Neural progenitor cell (in vitro differentiated cells): Measurements from ENCODE around the gene ERBB4.

Experiments
- EZH2 ChIP-seq: fragments of 200-600 bp; sonication (generic); IDR thresholded peaks from 2 replicates; pipeline ENCODE4 v1.6.1; 2017; ENCODE audit warnings: antibody characterized with exemption, mild to moderate bottlenecking, moderate library complexity
- EZH2phosphoT487 ChIP-seq: fragments of 200-600 bp; sonication (generic); IDR thresholded peaks from 2 replicates; pipeline ENCODE4 v1.6.1; 2017; ENCODE audit warnings: antibody characterized with exemption
- TF ChIP-seq, protein P1 (sequence below): fragments of 200-600 bp; sonication (generic); IDR thresholded peaks from 2 replicates; pipeline ENCODE4 v1.5.1; 2017; ENCODE audit warnings: antibody characterized with exemption, mild to moderate bottlenecking

DNA sequence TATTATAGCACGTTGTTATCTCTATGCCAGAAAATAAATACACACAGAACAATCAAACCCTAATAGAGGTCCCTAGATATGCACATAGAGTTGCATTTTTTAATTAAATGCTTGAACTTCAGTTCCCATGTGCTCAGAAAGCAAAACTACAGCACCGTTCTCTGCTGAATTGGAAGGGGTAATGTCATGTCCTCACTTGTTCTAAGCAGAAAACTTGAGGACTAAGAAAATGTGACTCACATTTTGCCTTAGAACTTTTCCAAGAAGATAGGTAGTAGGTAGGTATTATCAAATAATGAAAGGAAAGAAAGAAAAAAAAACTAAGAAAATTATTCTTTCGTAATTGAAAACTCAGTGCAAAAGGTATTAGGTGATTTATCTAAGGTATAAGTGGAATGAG is 607.3 kb downstream of the ERBB4 start:
- TF ChIP-seq, protein P1, sequence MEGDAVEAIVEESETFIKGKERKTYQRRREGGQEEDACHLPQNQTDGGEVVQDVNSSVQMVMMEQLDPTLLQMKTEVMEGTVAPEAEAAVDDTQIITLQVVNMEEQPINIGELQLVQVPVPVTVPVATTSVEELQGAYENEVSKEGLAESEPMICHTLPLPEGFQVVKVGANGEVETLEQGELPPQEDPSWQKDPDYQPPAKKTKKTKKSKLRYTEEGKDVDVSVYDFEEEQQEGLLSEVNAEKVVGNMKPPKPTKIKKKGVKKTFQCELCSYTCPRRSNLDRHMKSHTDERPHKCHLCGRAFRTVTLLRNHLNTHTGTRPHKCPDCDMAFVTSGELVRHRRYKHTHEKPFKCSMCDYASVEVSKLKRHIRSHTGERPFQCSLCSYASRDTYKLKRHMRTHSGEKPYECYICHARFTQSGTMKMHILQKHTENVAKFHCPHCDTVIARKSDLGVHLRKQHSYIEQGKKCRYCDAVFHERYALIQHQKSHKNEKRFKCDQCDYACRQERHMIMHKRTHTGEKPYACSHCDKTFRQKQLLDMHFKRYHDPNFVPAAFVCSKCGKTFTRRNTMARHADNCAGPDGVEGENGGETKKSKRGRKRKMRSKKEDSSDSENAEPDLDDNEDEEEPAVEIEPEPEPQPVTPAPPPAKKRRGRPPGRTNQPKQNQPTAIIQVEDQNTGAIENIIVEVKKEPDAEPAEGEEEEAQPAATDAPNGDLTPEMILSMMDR, result no peak
- TF ChIP-seq EZH2, result no peak
- no peak for TF ChIP-seq EZH2phosphoT487
